Measurements from ENCODE around the gene FETUB.
"Not testable (repeated sequence)": the region's sequence is repeated elsewhere in the genome, so short reads cannot be mapped to it uniquely, and the experiment has no call there.

Gene FETUB

GRCh38 chr3:186702451-186702850, 62.3 kb downstream of the FETUB start:
- in situ Hi-C loops (cut with MboI; ENCODE audit: low pct_unique_long_range_greater_than_20kb, low sequenced_read_pairs); DNase-seq: not testable (repeated sequence)

Measured in KBM-7 (cell line).